Hematopoietic multipotent progenitor cell treated with erythropoietin and hydrocortisone succinate and interleukin-3 and kit ligand, for 15 days (in vitro differentiated cells): ENCODE measurements around the gene KMT2B.

Experiments used
- DNase-seq: peaks from one replicate; pipeline ENCODE4 v3.0.0-alpha.2; 2015; ENCODE audit warnings: low spot score

KMT2B gene

GRCh38 chr19:35740423-35741202, 22.8 kb downstream of the KMT2B start:
- peak; percentile 97 for DNase-seq

DNA sequence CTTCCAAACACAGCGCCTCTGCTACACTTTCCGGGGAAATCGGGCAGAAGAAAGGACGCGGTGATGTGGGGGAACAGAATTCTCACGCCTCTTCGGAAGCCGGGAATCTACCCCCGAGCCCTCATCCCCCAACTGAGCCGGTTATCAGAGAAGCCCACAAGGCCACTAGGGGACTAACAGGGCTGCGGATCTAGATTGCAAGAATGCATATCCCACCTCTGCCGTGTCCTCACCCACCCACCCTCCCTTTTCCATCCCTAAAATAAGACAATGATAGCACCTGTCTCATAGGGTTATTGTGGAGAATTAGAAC, 23.4 kb downstream of the KMT2B start:
- no peak for DNase-seq

GRCh38 chr19:35742121-35742724, 24.4 kb downstream of the KMT2B start, which contains the start of gene IGFLR1:
TSS of gene IGFLR1 (minus strand) at chr19:35742452. CDS start at chr19:35741180, 1,272 bp downstream.
- DNase-seq, result no peak

DNA sequence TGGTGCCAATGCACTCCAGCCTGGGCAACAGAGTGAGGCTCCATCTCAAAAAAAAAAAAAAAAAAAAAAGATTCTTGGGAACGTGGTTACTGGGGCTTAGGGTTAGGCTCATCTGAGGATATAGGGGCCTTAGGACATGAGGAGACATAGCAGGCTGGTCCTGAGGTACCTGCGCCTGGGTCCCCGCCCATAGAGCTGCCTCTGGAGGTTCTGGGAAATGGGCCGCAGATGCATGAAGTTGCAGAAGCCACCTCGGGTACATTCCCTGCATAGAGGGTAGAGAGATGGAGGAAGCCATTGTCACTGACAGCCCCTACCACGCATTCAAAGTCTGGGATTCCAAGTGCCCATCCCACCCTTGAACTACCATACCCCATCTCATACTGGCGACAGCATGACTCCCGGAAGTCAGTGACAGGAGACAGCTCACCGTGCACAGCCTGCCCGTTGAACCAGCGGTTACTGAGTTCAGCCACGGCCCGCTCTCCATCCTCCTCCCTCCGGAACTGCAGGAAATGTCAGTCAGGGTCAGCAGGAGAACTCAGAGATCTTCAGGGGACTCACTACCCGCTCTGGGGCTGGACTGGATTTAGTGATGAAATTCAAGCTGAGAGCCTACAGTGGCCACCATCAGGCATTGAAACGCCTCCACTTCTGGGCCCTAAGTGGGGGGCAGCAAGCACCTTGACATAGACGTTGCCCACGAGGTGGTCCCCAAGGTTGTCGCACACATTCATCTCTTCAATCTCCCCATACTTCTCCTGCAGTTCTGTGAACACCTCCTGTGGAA, 26.0 kb downstream of the KMT2B start:
- no peak for DNase-seq

GRCh38 chr19:35744430-35745327, 26.9 kb downstream of the KMT2B start:
- DNase-seq, result peak; percentile 97

DNA sequence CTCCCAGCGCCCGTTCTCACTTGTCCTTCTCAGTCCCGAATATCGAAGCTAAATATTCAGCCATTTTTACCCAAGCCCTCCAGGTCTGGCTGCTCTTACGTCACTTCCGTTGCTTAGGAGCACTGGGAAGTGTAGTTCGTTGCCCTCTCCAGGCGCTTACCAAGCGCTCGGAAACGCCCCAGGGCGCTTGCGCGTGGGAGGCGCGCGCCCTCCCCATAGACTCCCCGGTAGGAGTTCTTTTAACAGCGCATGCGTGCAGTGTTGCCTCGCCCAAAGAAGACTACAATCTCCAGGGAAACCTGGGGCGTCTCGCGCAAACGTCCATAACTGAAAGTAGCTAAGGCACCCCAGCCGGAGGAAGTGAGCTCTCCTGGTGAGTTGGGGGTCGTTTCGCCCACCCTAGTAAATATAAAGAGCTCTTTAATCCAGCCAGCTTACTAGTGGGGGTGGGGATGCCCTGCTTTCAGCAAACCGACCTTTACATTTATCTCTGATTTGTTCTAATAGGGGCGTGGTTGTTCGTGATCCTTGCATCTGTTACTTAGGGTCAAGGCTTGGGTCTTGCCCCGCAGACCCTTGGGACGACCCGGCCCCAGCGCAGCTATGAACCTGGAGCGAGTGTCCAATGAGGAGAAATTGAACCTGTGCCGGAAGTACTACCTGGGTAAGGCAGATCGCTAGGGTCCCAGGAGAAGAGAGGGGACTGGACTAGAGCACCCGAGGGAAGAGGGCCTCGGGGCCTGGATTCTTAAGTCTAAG, 27.7 kb downstream of the KMT2B start, which contains the start of the genes PSENEN and U2AF1L4:
Gene PSENEN (plus strand): TSS at position 324 of the 759 bp plus-strand sequence. CDS start 280 bp downstream, at position 604.
Gene U2AF1L4 (minus strand): TSS at position 91 of the 759 bp plus-strand sequence. CDS start 27 bp downstream, at position 64.
- DNase-seq, result peak; percentile 100

- no peak for DNase-seq
Measured at GRCh38 chr19:35746087-35746462, 28.3 kb downstream of the KMT2B start.

DNA sequence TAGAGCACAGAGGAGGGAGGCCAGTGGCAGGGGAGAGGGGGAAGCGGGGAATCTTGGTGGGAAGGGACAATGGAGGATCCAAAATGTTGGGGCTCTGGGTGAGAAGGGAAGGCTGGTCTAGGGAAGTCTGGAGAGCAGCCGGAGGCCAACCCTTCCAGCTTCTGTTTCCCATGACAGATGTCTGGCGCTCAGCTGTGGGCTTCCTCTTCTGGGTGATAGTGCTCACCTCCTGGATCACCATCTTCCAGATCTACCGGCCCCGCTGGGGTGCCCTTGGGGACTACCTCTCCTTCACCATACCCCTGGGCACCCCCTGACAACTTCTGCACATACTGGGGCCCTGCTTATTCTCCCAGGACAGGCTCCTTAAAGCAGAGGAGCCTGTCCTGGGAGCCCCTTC, 28.7 kb downstream of the KMT2B start:
- no peak for DNase-seq

GRCh38 chr19:35748106-35749020, 30.6 kb downstream of the KMT2B start, which contains the start of gene LIN37:
TSS of gene LIN37 (plus strand) at chr19:35748576. CDS start at chr19:35748725, 149 bp downstream.
- peak; percentile 100 for DNase-seq

DNA sequence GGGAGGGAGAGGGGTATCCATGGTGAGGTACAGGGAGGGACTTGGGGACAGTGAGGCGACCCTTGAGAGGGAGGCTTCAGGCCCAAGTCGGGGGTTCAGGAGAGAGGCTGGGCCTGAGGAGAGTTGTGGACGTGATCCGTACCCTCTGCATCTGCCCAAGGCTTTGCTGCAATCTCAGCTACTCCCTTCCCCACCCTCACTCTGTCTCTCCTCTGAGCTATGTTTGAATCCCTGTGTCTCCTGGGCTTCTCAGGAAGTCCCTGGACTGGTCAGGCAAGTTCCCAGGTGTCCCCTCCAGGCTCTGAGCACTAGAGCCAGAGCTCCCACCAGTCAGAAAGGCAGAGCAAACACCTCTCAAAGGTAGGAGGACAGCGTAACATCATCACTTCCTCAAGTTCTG, 32.4 kb downstream of the KMT2B start:
- DNase-seq, result no peak

DNA sequence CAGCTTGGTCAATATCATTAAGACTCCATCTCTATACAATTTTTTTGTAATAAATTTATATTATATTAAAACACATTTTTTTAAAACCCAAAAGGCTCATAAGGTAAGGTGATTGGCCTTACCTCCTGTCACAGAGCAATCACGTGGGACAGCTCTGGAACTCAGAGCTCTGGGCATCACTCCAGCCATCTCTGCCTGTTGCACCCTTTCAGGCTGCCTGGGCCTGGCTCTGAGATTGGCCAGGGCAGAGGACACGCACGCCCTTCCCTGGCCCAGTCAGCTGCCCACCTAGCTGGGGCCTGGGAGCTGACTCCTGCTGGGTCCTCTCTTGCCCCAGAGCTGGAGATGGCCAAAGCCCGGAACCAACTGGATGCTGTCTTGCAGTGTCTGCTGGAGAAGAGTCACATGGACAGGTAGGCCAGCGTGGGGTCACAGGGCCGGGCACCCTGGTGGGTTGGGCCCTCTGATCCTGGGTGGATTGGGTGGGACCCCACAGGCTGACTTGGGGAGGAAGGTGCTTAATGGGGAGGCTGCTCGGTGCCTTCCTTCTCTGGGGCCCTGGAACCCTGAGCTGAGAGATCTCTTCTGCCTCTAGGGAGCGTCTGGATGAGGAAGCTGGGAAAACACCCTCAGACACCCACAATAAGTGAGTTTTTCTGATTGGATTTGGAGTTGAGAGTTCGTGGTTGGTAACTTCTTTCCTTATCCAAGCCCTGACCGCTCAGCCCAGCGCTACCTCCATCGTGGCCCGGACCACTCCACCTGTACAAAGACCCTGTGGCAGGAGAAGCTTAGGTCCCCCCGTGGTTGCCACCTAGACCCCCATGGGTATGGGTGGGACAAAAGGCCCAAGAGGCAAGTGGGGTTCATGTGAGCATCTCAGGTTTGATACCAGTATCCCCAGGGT, 34.3 kb downstream of the KMT2B start:
- DNase-seq, result no peak

DNA sequence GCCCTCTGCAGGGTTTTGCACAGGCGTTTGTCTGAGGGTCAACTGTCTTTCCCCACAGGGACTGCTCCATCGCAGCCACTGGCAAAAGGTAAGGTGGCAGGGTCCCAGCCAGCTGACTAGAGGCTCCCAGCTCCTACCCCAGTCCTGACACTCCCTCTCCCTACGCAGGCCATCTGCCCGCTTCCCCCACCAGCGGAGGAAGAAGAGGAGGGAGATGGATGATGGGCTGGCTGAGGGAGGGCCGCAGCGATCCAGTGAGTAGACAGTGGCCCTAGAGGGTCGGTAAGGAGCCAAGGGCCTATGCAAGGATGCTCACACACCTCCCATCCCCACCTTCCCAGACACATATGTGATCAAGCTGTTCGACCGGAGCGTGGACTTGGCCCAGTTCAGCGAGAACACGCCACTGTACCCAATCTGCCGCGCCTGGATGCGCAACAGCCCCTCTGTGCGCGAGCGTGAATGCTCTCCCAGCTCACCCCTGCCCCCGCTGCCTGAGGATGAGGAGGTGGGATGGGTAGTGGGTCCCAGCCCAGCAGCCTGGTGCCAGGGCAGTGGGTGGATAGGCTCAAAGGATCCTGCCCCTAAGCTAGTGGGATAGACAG, 35.0 kb downstream of the KMT2B start:
- DNase-seq, result no peak

DNA sequence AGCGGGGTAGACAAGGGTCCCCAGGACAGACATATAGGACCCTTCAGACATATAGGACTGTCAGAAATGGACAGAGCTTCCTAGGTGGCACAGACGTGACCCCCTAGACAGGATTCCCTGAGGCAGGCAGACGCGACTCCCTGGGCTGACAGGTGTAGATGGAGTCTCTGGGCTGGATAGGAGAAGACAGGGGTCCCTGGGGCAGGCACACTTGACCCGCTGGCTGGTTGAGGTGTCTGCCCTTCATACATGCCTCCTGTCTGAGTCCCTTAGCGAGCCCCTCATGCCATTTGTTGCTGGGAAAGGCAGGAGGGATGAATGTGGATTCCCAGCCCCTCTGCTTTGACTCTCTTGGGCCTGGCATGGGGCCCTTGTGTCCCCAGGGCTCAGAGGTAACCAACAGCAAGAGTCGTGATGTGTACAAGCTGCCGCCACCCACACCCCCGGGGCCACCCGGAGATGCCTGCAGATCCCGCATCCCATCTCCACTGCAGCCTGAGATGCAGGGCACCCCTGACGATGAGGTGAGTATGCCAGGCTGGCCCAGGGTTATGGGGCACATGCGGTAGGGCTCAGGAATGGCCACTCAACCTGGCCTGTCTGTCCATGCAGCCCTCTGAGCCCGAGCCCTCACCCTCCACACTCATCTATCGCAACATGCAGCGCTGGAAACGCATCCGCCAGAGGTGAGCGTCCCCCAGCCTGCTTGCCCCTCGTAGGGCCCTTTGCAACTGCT, 36.0 kb downstream of the KMT2B start:
- DNase-seq, result no peak

GRCh38 chr19:35754370-35755130, 36.7 kb downstream of the KMT2B start:
- no peak for DNase-seq

GRCh38 chr19:35755131-35755549, 37.3 kb downstream of the KMT2B start:
- DNase-seq, result no peak

GRCh38 chr19:35755550-35756376, 38.0 kb downstream of the KMT2B start:
- DNase-seq, result peak; percentile 60
